GM12878 (cell line): ENCODE data around the gene FRAS1. TPM values are rescaled to one million over a fixed set of nuclear protein-coding genes. Genes with fewer than 3 reads are reported as not detected.
A peak's percentile ranks its signal among the peaks of the same experiment; 100 is the strongest.

Experiments
- ATAC-seq: fragments of 200-7000 bp; cut with Tn5 transposase; 3 replicates; pipeline ENCODE4 v1.9.1; 2020; ENCODE audit warnings: mild to moderate bottlenecking, moderate library complexity
- BruUV-seq: library from RNA; stranded (reverse); fragments of 400-500 nt; replicated peaks from 2 replicates; lab custom pipeline; 2021; lab: Mats Ljungman, UMichigan
- CTCF ChIA-PET: fragments of 300-600 bp; sonication (Branson Sonifier 250); formaldehyde crosslinking; extraction: SDS; loops from one replicate; lab custom pipeline; 2021; ENCODE audit warnings: inconsistent platforms; lab: Yijun Ruan, JAX
- POLR2A ChIA-PET: fragments of 350-600 bp; formaldehyde crosslinking; extraction: SDS; loops from one replicate; lab custom pipeline; 2021; ENCODE audit warnings: inconsistent platforms; lab: Charles Lee
- RAD21 ChIA-PET: fragments of 300-600 bp; sonication (Branson Sonifier 250); formaldehyde crosslinking; loops from one replicate; lab custom pipeline; 2023; ENCODE audit warnings: antibody characterized with exemption; ENCODE audit not compliant: unreplicated experiment; lab: Charles Lee
- SMC1A ChIA-PET: fragments of 300-600 bp; sonication (Branson Sonifier 250); formaldehyde crosslinking; loops from one replicate; lab custom pipeline; 2023; ENCODE audit not compliant: unreplicated experiment, uncharacterized antibody; lab: Charles Lee
- DNase-seq: peaks from one replicate; pipeline ENCODE4 v3.0.0-alpha.2; 2011; ENCODE audit warnings: low read depth, low spot score
- FAIRE-seq: peaks from 3 replicates; lab custom pipeline; 2011; peaks lifted over from hg19 to GRCh38; lab: Jason Lieb, UNC
- H2AFZ ChIP-seq: 2 replicates; pipeline ENCODE4 v1.6.0; 2011; ENCODE audit warnings: low read depth, low read length, control low read depth; ENCODE audit not compliant: control insufficient read depth
- H3K27ac ChIP-seq: 2 replicates; pipeline ENCODE4 v1.5.1; 2011; ENCODE audit warnings: control low read depth; ENCODE audit not compliant: control insufficient read depth, insufficient read depth
- H3K27me3 ChIP-seq, 2 experiments: replicated peaks in 1 of 2; 2 replicates each; pipeline versions ENCODE4 v1.6.0 to v1.6.1; 2011; ENCODE audit warnings: low read length in 1 of 2; ENCODE audit not compliant: control insufficient read depth in 2 of 2, insufficient read depth in 2 of 2
- H3K36me3 ChIP-seq, 2 experiments: 2 replicates each; pipeline ENCODE4 v1.5.1; 2011; ENCODE audit warnings: low read length in 1 of 2; ENCODE audit not compliant: control insufficient read depth in 2 of 2, insufficient read depth in 2 of 2
- H3K4me1 ChIP-seq: 2 replicates; pipeline ENCODE4 v1.6.1; 2011; ENCODE audit warnings: mild to moderate bottlenecking, low read length, moderate library complexity, mixed read lengths; ENCODE audit not compliant: control insufficient read depth, insufficient read depth
- H3K4me2 ChIP-seq: 2 replicates; pipeline ENCODE4 v1.6.0; 2011; ENCODE audit warnings: control low read depth; ENCODE audit not compliant: control insufficient read depth, insufficient read depth
- H3K4me3 ChIP-seq: fragments of 200-600 bp; sonication (generic); 2 replicates; pipeline ENCODE4 v1.5.1; 2016
- H3K79me2 ChIP-seq: 2 replicates; pipeline ENCODE4 v1.6.0; 2011; ENCODE audit warnings: low read length; ENCODE audit not compliant: control insufficient read depth, insufficient read depth
- H3K9ac ChIP-seq: 2 replicates; pipeline ENCODE4 v1.8.0; 2011; ENCODE audit warnings: low read length, control low read depth, mixed read lengths; ENCODE audit not compliant: control insufficient read depth, insufficient read depth
- H3K9me3 ChIP-seq: replicated peaks from 3 replicates; pipeline ENCODE4 v1.5.1; 2011; ENCODE audit warnings: mild to moderate bottlenecking, low read length; ENCODE audit not compliant: control insufficient read depth, insufficient read depth
- H4K20me1 ChIP-seq: 2 replicates; pipeline ENCODE4 v1.6.0; 2011; ENCODE audit not compliant: control insufficient read depth, insufficient read depth
- ATF7 ChIP-seq: fragments of 450-650 bp; IDR thresholded peaks from 2 replicates; pipeline ENCODE4 v1.6.1; 2016; ENCODE audit warnings: low read depth, mild to moderate bottlenecking
- BHLHE40 ChIP-seq, 2 experiments: fragments of 450-650 bp in 1 of 2; IDR thresholded peaks; 2 replicates each; pipeline ENCODE4 v1.6.1; 2011 to 2017; ENCODE audit warnings: low read depth in 2 of 2, borderline replicate concordance in 1 of 2, improper control_type of control experiment in 1 of 2, low read length in 1 of 2, mild to moderate bottlenecking in 1 of 2
- IKZF1 ChIP-seq: fragments of 450-650 bp; conservative IDR thresholded peaks from 2 replicates; pipeline ENCODE4 v1.6.1; 2017; ENCODE audit warnings: antibody characterized with exemption, mild to moderate bottlenecking
- NKRF ChIP-seq: fragments of 450-650 bp; conservative IDR thresholded peaks from 2 replicates; pipeline ENCODE4 v1.6.1; 2017; ENCODE audit warnings: mild to moderate bottlenecking, moderate library complexity
- RB1 ChIP-seq: fragments of 450-650 bp; formaldehyde crosslinking; IDR thresholded peaks from 2 replicates; pipeline ENCODE4 v1.6.1; 2017; ENCODE audit warnings: mild to moderate bottlenecking, borderline replicate concordance
- ZNF274 ChIP-seq: IDR thresholded peaks from one replicate; pipeline ENCODE4 v1.8.0; 2011; ENCODE audit not compliant: insufficient read length, insufficient read depth
- WGBS: methylation state at CpG from one replicate; pipeline ENCODE4 v1.1.6; 2016; ENCODE audit warnings: low lambda C conversion rate; ENCODE audit not compliant: insufficient replicate concordance, insufficient coverage; ENCODE audit errors: missing lambda C conversion rate; 5-methylcytosine and 5-hydroxymethylcytosine counted together
- in situ Hi-C: fragments of 300-500 bp; cut with MboI; formaldehyde crosslinking; loops from 9 replicates; pipeline ENCODE4 v1.14.3; 2018; ENCODE audit warnings: mixed read lengths
- intact Hi-C: fragments of 100-400 bp; cut with micrococcal nuclease; formaldehyde crosslinking; loops from one replicate; pipeline ENCODE4 v1.14.2; 2022; ENCODE audit not compliant: unreplicated experiment
- polyA plus RNA-seq, 11 experiments: library from polyadenylated mRNA; depleted of rRNA in 4 of 11; unstranded in 6 of 11; stranded (reverse) in 5 of 11; fragments of >200 nt; fragmentation: Nextera tagmentation in 4 of 11; fragmentation: Illumina TruSeq in 1 of 11; extraction: Ambion mirVana in 4 of 11; extraction: Trizol in 1 of 11; gene quantifications; 1 replicate in 1 of 11; 2 replicates in 10 of 11; pipeline versions ENCODE4 v1.2.1 to v1.2.3, GENCODE V29; 2011 to 2016; ENCODE audit warnings: inconsistent platforms in 2 of 11, missing spikeins in 2 of 11, low read depth in 1 of 11
- total RNA-seq, 4 experiments: library from RNA; depleted of rRNA in 3 of 4; stranded (reverse); fragments of >200 nt in 3 of 4; fragmentation: Illumina TruSeq in 1 of 4; extraction: Trizol in 1 of 4; gene quantifications; 2 replicates each; pipeline versions ENCODE4 v1.2.1 to v1.2.3, GENCODE V29; 2013 to 2021
- TF ChIP-seq, protein P1 (sequence below): fragments of 450-650 bp; IDR thresholded peaks from 2 replicates; pipeline ENCODE4 v1.6.1; 2018; ENCODE audit warnings: mild to moderate bottlenecking, low read depth, moderate library complexity; ENCODE audit not compliant: partially characterized antibody

The FRAS1 gene
- total and polyA plus RNA-seq, 10 of the 15 experiments (the other 5 are each of a cell fraction or from before 2014, with no cell fraction given) = 0.08 to 11.7 (median 0.20) TPM

DNA sequence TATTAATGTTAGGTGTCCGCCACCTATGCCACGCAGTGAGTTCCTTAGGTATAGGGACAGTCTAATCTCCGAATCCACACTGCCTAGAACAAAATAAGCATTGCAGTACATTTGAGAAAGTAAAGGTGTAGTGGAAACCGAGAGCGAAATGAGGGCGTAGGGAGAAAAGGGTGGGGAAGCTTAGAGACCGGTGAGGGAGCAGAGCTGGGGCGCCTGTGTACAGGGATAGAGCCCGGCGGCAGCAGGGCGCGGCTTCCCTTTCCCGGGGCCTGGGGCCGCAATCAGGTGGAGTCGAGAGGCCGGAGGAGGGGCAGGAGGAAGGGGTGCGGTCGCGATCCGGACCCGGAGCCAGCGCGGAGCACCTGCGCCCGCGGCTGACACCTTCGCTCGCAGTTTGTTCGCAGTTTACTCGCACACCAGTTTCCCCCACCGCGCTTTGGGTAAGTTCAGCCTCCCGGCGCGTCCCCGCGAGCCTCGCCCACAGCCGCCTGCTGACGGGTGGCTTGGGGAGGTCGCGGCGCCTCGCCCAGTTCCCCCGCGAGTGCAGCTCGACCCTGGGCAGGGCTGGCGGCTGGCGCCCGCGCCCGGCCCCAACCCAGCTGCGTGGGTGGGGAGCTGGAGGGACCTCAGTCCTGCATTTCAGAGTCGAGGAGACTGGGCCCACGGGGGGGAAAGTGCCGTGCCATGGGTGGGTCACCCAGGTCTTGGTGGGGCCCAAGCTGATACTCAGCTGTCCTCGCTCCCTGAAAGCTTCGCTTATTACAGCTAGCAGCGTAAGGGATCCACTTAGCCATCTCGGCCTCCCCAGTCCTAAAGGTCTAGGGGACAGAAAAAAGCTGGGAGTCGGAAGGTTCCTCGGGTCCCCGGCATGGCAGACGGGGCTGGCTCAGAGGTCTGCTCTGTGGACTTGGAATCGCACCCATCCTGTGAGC, 494.6 kb downstream of the FRAS1 start, which contains the start of gene ANXA3 (continued):
- TF ChIP-seq NKRF (0 out of 2 replicates have a peak, but pooled peaks have one; percentile 45), BHLHE40 (IDR thresholded peaks at IDR 0.05; ENCODE audit: borderline replicate concordance in 1 of 2, low read depth in 2 of 2, low read length in 1 of 2) (peak in 1 of 2 experiments; percentile 54; a peak in 2 of 4 replicates), ZNF274 (no peak), RB1 (peak; percentile 37; the same call in 1 of the 2 replicates)

DNA sequence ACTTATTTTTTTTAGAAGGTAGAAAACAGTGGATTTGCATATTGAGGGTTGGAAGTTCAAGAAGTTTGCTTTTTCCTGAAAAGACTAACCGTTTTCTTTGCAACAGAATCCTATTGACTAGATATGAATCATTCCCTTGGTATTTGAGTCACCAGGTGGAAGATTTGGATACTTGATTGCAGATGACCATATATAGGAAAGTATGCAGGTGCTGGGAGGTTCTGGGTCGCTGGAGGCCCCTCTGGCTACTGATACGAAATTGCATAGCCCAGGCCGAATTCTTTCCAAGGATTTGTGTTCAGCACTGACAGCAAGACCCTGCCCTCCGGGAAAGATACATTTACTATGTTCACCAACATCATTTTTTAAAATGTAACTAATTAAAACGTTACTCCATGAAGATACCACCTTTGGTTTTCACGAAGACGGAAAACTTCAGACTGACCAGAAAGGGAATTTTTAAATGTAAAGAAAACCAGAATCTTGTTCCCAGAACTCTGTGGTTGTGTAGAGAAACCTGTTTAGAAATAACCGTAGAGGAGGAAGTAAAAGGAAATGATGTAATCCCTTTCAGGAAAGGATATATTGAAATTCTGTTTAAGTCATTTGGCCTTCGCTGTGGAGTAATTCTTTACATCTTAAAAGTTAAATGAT, 495.4 kb downstream of the FRAS1 start:
- CTCF ChIA-PET = no interaction called here
- Histone ChIP-seq H3K4me3 (no peak overlapping the region), H4K20me1 (no peaks in the 10 kb centered on the region), H3K27me3 (peaks cover 3 to 17% of the 10 kb centered on the region in 2 experiments), H3K79me2 (no peaks in the 10 kb centered on the region), H2AFZ (no peak overlapping the region), H3K4me2 (no peak overlapping the region), H3K9ac (no peak overlapping the region), H3K4me1 (no peaks in the 10 kb centered on the region), H3K27ac (no peak overlapping the region), H3K9me3 (no peaks in the 10 kb centered on the region), H3K36me3 (no peaks in the 10 kb centered on the region)
- POLR2A ChIA-PET = no interaction called here
- in situ Hi-C loops = no loop called here
- SMC1A ChIA-PET = interaction anchor here (1.2 to 2.1 kb wide), 2 partner anchors 14 to 48 kb away, joined by 4 to 6 read pairs; no protein-coding TSS in a partner anchor
- 40% methylated on average over 10 of the region's 10 CpGs for WGBS
- no peak for DNase-seq
- RAD21 ChIA-PET = interaction anchor here (0.6 to 1.2 kb wide), 2 partner anchors 48 to 130 kb away, joined by 3 read pairs; no protein-coding TSS in a partner anchor
- TF ChIP-seq, protein P1, sequence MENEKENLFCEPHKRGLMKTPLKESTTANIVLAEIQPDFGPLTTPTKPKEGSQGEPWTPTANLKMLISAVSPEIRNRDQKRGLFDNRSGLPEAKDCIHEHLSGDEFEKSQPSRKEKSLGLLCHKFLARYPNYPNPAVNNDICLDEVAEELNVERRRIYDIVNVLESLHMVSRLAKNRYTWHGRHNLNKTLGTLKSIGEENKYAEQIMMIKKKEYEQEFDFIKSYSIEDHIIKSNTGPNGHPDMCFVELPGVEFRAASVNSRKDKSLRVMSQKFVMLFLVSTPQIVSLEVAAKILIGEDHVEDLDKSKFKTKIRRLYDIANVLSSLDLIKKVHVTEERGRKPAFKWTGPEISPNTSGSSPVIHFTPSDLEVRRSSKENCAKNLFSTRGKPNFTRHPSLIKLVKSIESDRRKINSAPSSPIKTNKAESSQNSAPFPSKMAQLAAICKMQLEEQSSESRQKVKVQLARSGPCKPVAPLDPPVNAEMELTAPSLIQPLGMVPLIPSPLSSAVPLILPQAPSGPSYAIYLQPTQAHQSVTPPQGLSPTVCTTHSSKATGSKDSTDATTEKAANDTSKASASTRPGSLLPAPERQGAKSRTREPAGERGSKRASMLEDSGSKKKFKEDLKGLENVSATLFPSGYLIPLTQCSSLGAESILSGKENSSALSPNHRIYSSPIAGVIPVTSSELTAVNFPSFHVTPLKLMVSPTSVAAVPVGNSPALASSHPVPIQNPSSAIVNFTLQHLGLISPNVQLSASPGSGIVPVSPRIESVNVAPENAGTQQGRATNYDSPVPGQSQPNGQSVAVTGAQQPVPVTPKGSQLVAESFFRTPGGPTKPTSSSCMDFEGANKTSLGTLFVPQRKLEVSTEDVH = no peak
- TF ChIP-seq ATF7 (peak; percentile 84), IKZF1 (peak; percentile 35; the same call in 1 of the 2 replicates)
- BruUV-seq = no TSS peak
- no peak for FAIRE-seq
- peak; percentile 22; the same call in 2 of the 3 replicates for ATAC-seq
- intact Hi-C loops = no loop called here
